HG03571 (cell line): ENCODE results near the gene KANK3.
A peak's percentile ranks its signal among the peaks of the same experiment; 100 is the strongest.

Experiments used
- ATAC-seq: cut with Tn5 transposase; IDR thresholded peaks from one replicate; pipeline ENCODE4 v1.9.1; 2021; ENCODE audit not compliant: unreplicated experiment

Gene KANK3

GRCh38 chr19:8340341-8341096 lies 2.5 kb downstream of the KANK3 start:
- no peak for ATAC-seq

- ATAC-seq, result no peak
These were observed 4.2 kb downstream of the KANK3 start for GRCh38 chr19:8338835-8339234.

- ATAC-seq, result no peak
These were observed 5.3 kb downstream of the KANK3 start for GRCh38 chr19:8337728-8338127.

DNA sequence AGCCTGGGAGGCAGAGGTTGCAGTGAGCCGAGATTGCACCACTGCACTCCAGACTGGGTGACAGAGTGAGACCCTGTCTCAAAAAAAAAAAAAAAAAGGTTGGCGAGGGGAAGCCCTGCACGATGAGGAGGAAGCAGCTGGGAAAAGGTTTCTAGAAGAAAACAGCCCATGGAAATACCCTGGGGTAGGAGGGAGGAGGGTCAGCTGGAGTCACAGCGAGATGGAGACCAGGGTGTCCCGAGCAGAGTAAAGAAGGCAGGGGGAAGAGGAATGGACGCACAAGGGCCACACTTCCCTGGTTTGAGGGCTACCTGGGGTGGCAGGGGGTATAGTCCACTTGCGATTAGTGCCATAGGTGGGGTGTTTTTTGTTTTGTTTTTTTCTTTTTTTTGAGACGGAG lies 6.4 kb downstream of the KANK3 start:
- no peak for ATAC-seq

- no peak for ATAC-seq
These were observed 6.9 kb downstream of the KANK3 start for GRCh38 chr19:8336072-8336569.

GRCh38 chr19:8335343-8336071 lies 7.6 kb downstream of the KANK3 start:
- ATAC-seq, result no peak

DNA sequence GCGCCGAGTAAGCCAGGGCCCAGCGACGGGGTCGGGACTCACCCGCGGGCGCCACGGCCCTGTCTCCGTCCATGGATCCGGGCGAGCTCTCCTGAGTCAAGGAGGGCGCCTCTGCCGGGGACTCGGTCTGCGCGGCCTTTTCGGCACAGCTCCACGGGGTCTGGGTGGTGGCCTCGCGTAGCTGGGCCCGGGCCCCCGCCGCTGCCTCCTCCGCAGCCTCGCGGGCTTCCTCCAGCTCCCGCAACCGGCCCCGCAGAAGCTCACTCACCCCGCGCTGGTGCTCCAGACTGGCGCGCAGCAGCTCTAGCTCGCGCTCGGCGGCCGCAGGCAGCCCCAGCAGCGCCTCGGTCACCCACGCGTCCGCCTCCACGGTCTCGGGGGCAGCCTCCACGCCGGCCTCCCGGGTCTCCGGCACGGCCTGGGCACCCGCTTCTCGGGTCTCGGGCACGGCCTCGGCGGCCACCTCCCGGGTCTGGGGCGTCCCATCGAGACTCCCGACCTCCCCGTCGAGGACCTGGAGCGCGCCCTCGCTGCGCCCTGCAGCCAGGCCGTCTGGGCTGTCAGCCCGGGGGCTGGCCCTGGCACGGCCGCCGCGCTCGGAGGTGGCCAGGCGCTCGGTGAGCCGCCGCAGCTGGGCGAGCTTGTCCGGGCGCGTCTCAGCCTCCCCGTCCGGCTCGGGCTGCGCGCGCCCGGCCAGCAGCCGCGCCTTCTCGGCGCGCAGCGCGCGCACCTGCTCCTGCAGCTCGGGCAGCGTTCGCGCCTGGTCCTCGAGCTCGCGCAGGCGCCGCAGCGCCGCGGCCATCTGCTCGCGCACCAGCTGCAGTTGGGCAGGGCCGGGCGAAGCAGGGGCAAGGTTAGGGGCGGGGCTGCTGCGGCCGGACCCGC lies 8.4 kb downstream of the KANK3 start:
- no peak for ATAC-seq

DNA sequence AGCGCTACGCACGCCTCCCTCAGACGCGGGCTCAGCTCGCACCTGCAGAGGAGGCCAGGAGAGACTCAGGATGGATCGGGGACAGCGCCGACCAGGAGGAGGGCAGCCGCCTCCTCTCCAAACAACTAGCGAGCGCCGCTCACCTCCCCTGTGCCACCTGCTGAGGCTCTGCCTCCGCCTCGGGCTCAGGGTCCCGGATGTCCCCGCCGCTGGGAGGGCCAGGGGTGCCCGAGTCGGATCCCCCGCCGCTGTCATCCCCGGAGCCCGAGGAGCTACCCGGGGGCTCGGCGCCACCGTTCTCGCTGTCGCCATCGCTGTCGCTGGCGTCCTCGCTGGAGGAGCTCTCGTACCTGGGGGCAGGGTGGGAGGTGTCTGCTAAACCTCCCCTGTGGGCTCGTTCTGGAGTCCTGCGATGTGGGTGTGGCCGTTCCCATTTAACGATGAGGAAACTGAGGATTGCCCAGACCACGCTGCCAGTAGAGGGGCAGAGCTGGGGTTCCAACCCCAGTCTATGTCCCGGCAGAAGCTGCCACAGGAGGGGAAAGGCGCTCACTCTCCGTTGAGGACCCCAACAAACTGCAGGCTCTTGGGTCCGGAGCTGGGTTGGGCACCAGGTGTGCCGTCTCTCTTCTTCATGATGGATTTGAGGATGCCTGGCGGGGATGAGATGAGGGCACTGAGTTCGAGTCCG lies 9.2 kb downstream of the KANK3 start:
- ATAC-seq, result no peak

DNA sequence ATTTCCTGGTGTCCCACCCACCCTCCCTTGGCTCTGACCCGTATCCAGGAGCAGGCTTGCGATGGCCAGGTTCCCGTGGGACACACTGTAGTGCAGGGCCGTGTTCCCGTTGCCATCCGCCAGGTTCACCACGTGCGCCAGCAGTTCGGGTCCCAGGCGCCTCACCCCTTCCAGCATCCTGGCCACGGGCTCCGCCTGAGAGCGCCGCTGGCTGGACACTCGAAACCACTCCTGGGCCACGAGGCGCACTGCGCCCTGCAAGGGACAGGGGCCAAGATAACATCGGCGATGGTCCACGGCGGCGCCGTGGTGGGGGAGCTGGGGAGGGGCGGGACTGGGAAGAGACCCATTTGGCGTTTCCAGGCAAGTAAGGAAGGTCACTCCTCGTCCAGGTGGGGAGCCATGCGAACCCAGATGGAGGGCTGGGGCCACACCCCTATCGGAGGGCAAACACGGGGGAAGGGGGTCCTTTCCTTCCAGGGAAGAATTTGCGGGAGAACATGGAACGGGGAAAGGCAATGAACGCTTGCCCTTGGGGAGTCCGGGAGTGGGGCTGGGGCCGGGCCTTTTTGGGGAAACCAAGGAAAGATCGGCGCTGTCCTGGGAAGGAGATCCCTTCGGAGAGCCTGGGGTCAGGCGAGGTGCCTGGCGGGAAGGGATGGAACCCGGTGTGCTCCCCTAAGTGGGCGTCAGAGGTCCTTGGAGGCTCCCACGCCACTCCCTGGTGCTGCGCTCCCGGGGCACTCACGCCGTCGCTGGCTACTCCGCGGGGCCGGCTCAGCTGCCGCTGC lies 9.9 kb downstream of the KANK3 start:
- ATAC-seq, result no peak

- ATAC-seq, result no peak
These were observed 11.7 kb downstream of the KANK3 start for GRCh38 chr19:8331263-8331845.

GRCh38 chr19:8329996-8330395 lies 13.1 kb downstream of the KANK3 start:
- ATAC-seq, result no peak

DNA sequence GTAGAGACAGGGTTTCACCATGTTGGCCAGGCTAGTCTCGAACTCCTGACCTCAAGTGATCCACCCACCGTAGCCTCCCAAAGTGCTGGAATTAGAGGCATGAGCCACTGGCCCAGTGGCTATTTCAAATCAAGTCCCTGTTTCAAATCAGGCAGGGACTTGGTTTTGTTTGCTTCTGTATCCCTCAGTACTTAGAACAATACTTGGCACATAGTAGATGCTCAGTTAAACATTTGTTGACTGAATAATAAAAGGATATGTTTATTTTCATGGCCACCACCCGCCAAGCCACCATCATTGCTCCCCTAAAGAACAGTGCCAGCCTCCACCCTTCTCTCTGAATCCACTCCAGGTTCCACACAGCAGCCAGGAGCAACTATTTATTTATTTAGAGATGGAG lies 17.6 kb downstream of the KANK3 start:
- ATAC-seq, result no peak

DNA sequence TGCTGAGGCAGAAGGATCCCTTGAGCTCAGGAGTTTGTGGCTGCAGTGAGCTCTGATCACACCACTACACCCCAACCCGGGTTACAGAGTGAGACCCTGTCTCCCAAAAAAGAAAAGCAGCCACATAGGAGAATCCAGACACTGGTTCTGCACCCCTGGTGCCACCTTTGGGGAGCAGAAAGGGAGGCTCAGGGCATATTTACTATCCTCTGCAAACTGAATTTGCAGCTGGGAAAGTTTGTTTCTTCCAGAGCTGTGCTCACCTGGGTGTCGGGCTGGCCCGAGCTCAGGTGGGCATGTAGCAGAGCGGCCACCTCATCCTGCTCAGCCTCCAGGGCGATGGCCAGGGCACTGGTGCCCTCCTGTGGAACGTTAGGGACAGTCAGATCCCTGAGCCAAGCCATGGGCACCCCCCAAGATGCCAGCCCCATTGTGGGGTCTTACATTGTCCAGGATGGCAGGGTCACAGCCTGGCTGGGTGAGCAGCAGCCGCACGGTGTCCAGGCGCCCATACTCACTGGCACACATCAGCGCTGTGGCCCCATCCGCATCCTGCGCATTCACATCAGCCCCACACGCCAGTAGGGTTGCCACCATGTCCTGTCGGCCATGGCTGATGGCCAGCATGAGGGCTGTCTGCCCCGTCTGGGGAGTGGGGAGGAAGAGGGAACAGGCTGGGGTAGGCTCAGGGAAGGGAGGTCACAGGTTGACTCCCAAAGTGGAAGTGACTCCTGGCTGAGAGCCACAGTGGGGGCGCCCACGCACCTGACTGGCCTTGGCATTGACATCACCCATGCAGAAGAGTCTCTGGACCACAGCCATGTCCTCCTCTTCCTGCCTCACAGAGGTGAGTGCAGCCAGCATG lies 18.6 kb downstream of the KANK3 start:
- no peak for ATAC-seq

- no peak for ATAC-seq
These were observed 19.3 kb downstream of the KANK3 start for GRCh38 chr19:8323781-8324185.

GRCh38 chr19:8322638-8322997 lies 20.4 kb downstream of the KANK3 start:
- ATAC-seq, result no peak

DNA sequence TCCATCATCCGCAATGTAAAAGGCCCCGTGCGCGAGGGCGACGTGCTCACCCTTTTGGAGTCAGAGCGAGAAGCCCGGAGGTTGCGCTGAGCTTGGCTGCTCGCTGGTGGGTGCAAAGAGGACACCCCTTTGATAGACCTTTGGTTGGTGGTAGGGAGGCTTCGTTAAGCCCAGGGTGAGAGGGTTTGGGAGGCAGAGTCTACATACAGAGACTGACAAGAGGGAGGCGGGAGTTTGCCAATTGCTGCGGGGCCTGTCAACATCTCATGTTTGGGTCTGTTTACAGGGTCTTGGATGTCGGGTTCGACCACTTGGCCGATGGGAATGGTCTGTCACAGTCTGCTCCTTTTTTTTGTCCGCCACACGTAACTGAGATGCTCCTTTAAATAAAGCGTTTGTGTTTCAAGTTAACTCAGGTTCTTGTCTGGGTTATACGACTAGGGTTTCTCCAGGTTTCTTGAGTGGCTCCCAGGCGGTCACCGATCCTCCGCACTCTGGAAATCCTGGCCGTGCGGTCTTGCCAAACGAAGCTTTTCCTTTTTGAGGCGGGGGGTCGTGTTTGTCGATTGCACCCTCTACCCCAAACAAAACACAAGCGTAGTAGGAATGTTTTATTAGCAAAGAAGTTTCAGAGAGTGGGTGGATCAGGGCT lies 20.9 kb downstream of the KANK3 start:
- no peak for ATAC-seq

DNA sequence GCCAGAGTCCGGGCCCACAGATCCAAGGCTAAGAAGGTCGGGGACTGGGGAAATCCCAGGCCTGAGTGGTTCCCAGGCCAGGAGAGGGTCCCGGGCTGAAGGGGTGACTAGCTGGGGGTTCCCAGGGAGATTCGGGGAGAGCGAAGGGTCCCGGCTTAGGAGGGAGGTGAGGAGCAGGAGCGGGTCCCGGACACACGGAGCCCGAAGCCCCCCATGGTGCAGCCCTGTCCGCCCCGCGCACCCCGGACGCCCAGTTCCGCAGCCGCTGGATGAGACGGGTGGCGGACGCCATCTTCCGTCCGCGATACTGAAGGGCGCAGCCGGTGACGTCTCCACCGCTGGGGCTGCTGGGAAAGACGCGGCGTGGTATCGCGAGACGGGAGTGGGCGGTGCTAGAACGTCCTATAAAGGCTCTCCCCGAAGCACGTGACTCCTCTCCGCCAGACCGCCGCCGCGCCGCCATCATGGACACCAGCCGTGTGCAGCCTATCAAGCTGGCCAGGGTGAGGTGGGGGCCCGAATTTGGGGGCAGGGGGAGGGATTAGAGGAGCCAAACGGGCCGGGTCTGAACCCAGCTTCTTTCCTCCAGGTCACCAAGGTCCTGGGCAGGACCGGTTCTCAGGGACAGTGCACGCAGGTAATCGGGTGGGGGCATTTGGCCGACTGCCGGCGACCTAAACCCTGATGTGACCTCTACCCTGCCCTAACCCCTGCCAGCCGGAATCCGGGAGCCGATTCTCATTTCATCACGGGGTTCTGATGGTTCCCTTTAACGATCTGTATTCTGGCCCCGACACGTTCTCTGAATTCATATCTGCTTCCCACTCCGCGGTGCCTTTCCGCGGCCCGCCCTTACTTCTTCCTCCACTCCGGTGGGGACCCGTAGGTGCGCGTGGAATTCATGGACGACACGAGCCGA lies 21.7 kb downstream of the KANK3 start, which contains the start of the genes NDUFA7 and RPS28:
Gene NDUFA7, minus strand, starts transcription at position 309 of the 919 bp plus-strand sequence. Its CDS starts 17 bp downstream, at position 292.
Gene RPS28, plus strand, starts transcription at position 430 of the 919 bp plus-strand sequence. Its CDS starts 35 bp downstream, at position 465.
- ATAC-seq, result peak; percentile 65
